Measurements from ENCODE around the gene KRTAP5-8.
"Not testable (repeated sequence)": the region's sequence is repeated elsewhere in the genome, so short reads cannot be mapped to it uniquely, and the experiment has no call there.

The KRTAP5-8 gene

GRCh38 chr11:71537977-71538665, at the start of gene KRTAP5-8:
Gene KRTAP5-8 (plus strand): TSS chr11:71538025. CDS start chr11:71538056, 31 bp downstream.
- DNase-seq = not testable (repeated sequence)

GRCh38 chr11:71488681-71489270, 49.0 kb upstream of the KRTAP5-8 start:
- DNase-seq = no peak

GRCh38 chr11:71489311-71490043, 48.3 kb upstream of the KRTAP5-8 start:
- DNase-seq = peak; percentile 61

- DNase-seq = no peak
These were observed 47.6 kb upstream of the KRTAP5-8 start for GRCh38 chr11:71490044-71490730.

GRCh38 chr11:71490731-71491390, 47.0 kb upstream of the KRTAP5-8 start:
- no peak for DNase-seq

GRCh38 chr11:71491531-71491930, 46.3 kb upstream of the KRTAP5-8 start:
- DNase-seq = no peak

GRCh38 chr11:71491940-71492339, 45.9 kb upstream of the KRTAP5-8 start:
- no peak for DNase-seq

- no peak for DNase-seq
These were observed 42.3 kb upstream of the KRTAP5-8 start for GRCh38 chr11:71495286-71496230.

GRCh38 chr11:71496421-71496820, 41.4 kb upstream of the KRTAP5-8 start:
- DNase-seq = no peak

GRCh38 chr11:71498091-71498490, 39.7 kb upstream of the KRTAP5-8 start:
- no peak for DNase-seq

- no peak for DNase-seq
These were observed 38.7 kb upstream of the KRTAP5-8 start for GRCh38 chr11:71499125-71499524.

- no peak for DNase-seq
These were observed 38.3 kb upstream of the KRTAP5-8 start for GRCh38 chr11:71499546-71499945.

GRCh38 chr11:71500601-71501021, 37.2 kb upstream of the KRTAP5-8 start:
- DNase-seq = no peak

GRCh38 chr11:71501071-71501985, 36.5 kb upstream of the KRTAP5-8 start:
- no peak for DNase-seq

- no peak for DNase-seq
These were observed 35.8 kb upstream of the KRTAP5-8 start for GRCh38 chr11:71502026-71502425.

GRCh38 chr11:71502871-71503435, 34.9 kb upstream of the KRTAP5-8 start:
- DNase-seq = no peak

- DNase-seq = no peak
These were observed 33.3 kb upstream of the KRTAP5-8 start for GRCh38 chr11:71504531-71504930.

GRCh38 chr11:71505001-71505400, 32.8 kb upstream of the KRTAP5-8 start:
- no peak for DNase-seq

- DNase-seq = no peak
These were observed 32.0 kb upstream of the KRTAP5-8 start for GRCh38 chr11:71505781-71506180.

GRCh38 chr11:71507102-71507501, 30.7 kb upstream of the KRTAP5-8 start:
- no peak for DNase-seq
